WTC11 (cell line): ENCODE results near the gene NFIC. TPM values are rescaled to one million over a fixed set of nuclear protein-coding genes. Genes with fewer than 3 reads are reported as not detected.
"Not testable (repeated sequence)": the region's sequence is repeated elsewhere in the genome, so short reads cannot be mapped to it uniquely, and the experiment has no call there.

ENCODE experiments used
- ATAC-seq: fragments of 200-7000 bp; cut with Tn5 transposase; 2 replicates; pipeline ENCODE4 v1.10.0; 2021; ENCODE audit warnings: mild to moderate bottlenecking, moderate library complexity
- CTCF ChIA-PET: fragments of 300-600 bp; sonication (Branson Sonifier 250); formaldehyde crosslinking; loops from one replicate; lab custom pipeline; 2021; ENCODE audit warnings: antibody characterized with exemption; lab: Charles Lee
- POLR2A ChIA-PET: fragments of 350-600 bp; sonication (Branson Sonifier 250); formaldehyde crosslinking; loops from one replicate; lab custom pipeline; 2021; ENCODE audit warnings: antibody characterized with exemption; lab: Charles Lee
- DNase-seq: peaks from one replicate; pipeline ENCODE4 v3.0.0; 2021; ENCODE audit warnings: low spot score
- H3K27ac Mint-ChIP-seq: 2 replicates; pipeline ENCODE4 v1.8.0; 2021; ENCODE audit warnings: mixed read lengths
- H3K27me3 Mint-ChIP-seq: 2 replicates; pipeline ENCODE4 v1.8.0; 2021; ENCODE audit warnings: low read depth, mild to moderate bottlenecking, moderate library complexity, mixed read lengths
- H3K36me3 Mint-ChIP-seq: 2 replicates; pipeline ENCODE4 v1.8.0; 2021; ENCODE audit warnings: mixed read lengths
- H3K4me1 Mint-ChIP-seq: 2 replicates; pipeline ENCODE4 v1.8.0; 2022; ENCODE audit warnings: mixed read lengths
- H3K4me3 Mint-ChIP-seq: 2 replicates; pipeline ENCODE4 v1.8.0; 2021; ENCODE audit warnings: mild to moderate bottlenecking, moderate library complexity, mixed read lengths
- H3K9me3 Mint-ChIP-seq: 2 replicates; pipeline ENCODE4 v1.8.0; 2021; ENCODE audit warnings: mixed read lengths
- MYBL2 ChIP-seq: sonication (generic); formaldehyde crosslinking; IDR thresholded peaks from 2 replicates; pipeline ENCODE4 v1.8.1; 2023; ENCODE audit warnings: mild to moderate bottlenecking, moderate library complexity, missing genetic modification reagents
- total RNA-seq: library from RNA; stranded (reverse); gene quantifications from 3 replicates; pipeline ENCODE4 v1.2.3, GENCODE V29; 2021
- TF ChIP-seq, protein P1 (sequence below): sonication (generic); formaldehyde crosslinking; IDR thresholded peaks from 2 replicates; pipeline ENCODE4 v1.8.0; 2022; ENCODE audit warnings: missing genetic modification reagents
- TF ChIP-seq, protein P2 (sequence below): sonication (generic); formaldehyde crosslinking; IDR thresholded peaks from 2 replicates; pipeline ENCODE4 v1.8.0; 2022; ENCODE audit warnings: mild to moderate bottlenecking, missing genetic modification reagents
- TF ChIP-seq, protein P3 (sequence below): sonication (generic); formaldehyde crosslinking; IDR thresholded peaks from 2 replicates; pipeline ENCODE4 v1.8.0; 2023; ENCODE audit warnings: missing genetic modification reagents
- TF ChIP-seq, protein P4 (sequence below): sonication (generic); formaldehyde crosslinking; IDR thresholded peaks from 2 replicates; pipeline ENCODE4 v1.8.1; 2023; ENCODE audit warnings: mild to moderate bottlenecking, missing genetic modification reagents
- TF ChIP-seq, protein P5 (sequence below): sonication (generic); formaldehyde crosslinking; IDR thresholded peaks from 2 replicates; pipeline ENCODE4 v1.8.1; 2023; ENCODE audit warnings: mild to moderate bottlenecking, missing genetic modification reagents, borderline replicate concordance
- TF ChIP-seq, protein P6 (sequence below): fragments of 250-450 bp; sonication (Bioruptor Pico); IDR thresholded peaks from 2 replicates; pipeline ENCODE4 v1.8.0; 2021; ENCODE audit warnings: mild to moderate bottlenecking
- TF ChIP-seq, protein P7 (sequence below): sonication (generic); formaldehyde crosslinking; IDR thresholded peaks from 2 replicates; pipeline ENCODE4 v1.8.1; 2023; ENCODE audit warnings: mild to moderate bottlenecking, missing genetic modification reagents, moderate library complexity

The NFIC gene
- total RNA-seq, 1 experiment from 2014 or later: 3.5 TPM

DNA sequence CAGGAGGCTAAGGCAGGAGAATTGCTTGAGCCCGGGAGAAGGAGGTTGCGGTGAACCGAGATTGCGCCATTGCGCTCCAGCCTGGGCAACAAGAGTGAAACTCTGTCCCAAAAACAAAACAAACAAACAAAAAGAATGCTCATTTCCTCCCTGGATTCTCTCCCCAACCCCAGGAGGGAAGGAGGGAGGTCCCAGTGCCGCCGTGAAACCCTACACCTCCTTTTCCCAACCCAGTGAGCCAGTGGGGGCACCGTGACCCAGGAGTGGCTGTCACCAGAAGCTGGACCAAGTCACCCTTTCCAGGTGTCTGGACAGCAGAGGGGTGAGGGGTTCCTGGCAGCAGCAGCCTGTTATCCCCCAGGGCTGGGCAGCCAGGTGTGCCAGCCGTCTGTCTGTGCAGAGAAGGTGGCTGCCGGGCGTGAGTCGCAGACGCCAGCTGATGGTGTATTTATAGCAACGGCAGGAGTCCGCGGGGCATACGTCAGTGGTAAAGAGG lies 23.5 kb downstream of the NFIC start (continued):
- TF ChIP-seq, protein P1, sequence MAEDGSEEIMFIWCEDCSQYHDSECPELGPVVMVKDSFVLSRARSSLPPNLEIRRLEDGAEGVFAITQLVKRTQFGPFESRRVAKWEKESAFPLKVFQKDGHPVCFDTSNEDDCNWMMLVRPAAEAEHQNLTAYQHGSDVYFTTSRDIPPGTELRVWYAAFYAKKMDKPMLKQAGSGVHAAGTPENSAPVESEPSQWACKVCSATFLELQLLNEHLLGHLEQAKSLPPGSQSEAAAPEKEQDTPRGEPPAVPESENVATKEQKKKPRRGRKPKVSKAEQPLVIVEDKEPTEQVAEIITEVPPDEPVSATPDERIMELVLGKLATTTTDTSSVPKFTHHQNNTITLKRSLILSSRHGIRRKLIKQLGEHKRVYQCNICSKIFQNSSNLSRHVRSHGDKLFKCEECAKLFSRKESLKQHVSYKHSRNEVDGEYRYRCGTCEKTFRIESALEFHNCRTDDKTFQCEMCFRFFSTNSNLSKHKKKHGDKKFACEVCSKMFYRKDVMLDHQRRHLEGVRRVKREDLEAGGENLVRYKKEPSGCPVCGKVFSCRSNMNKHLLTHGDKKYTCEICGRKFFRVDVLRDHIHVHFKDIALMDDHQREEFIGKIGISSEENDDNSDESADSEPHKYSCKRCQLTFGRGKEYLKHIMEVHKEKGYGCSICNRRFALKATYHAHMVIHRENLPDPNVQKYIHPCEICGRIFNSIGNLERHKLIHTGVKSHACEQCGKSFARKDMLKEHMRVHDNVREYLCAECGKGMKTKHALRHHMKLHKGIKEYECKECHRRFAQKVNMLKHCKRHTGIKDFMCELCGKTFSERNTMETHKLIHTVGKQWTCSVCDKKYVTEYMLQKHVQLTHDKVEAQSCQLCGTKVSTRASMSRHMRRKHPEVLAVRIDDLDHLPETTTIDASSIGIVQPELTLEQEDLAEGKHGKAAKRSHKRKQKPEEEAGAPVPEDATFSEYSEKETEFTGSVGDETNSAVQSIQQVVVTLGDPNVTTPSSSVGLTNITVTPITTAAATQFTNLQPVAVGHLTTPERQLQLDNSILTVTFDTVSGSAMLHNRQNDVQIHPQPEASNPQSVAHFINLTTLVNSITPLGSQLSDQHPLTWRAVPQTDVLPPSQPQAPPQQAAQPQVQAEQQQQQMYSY: no peak
- TF ChIP-seq, protein P2, sequence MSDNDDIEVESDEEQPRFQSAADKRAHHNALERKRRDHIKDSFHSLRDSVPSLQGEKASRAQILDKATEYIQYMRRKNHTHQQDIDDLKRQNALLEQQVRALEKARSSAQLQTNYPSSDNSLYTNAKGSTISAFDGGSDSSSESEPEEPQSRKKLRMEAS (CRISPR knock-in tag): no peak
- TF ChIP-seq, protein P3, sequence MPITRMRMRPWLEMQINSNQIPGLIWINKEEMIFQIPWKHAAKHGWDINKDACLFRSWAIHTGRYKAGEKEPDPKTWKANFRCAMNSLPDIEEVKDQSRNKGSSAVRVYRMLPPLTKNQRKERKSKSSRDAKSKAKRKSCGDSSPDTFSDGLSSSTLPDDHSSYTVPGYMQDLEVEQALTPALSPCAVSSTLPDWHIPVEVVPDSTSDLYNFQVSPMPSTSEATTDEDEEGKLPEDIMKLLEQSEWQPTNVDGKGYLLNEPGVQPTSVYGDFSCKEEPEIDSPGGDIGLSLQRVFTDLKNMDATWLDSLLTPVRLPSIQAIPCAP (CRISPR knock-in tag): no peak
- TF ChIP-seq, protein P4, sequence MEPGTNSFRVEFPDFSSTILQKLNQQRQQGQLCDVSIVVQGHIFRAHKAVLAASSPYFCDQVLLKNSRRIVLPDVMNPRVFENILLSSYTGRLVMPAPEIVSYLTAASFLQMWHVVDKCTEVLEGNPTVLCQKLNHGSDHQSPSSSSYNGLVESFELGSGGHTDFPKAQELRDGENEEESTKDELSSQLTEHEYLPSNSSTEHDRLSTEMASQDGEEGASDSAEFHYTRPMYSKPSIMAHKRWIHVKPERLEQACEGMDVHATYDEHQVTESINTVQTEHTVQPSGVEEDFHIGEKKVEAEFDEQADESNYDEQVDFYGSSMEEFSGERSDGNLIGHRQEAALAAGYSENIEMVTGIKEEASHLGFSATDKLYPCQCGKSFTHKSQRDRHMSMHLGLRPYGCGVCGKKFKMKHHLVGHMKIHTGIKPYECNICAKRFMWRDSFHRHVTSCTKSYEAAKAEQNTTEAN: no peak
- TF ChIP-seq, protein P5, sequence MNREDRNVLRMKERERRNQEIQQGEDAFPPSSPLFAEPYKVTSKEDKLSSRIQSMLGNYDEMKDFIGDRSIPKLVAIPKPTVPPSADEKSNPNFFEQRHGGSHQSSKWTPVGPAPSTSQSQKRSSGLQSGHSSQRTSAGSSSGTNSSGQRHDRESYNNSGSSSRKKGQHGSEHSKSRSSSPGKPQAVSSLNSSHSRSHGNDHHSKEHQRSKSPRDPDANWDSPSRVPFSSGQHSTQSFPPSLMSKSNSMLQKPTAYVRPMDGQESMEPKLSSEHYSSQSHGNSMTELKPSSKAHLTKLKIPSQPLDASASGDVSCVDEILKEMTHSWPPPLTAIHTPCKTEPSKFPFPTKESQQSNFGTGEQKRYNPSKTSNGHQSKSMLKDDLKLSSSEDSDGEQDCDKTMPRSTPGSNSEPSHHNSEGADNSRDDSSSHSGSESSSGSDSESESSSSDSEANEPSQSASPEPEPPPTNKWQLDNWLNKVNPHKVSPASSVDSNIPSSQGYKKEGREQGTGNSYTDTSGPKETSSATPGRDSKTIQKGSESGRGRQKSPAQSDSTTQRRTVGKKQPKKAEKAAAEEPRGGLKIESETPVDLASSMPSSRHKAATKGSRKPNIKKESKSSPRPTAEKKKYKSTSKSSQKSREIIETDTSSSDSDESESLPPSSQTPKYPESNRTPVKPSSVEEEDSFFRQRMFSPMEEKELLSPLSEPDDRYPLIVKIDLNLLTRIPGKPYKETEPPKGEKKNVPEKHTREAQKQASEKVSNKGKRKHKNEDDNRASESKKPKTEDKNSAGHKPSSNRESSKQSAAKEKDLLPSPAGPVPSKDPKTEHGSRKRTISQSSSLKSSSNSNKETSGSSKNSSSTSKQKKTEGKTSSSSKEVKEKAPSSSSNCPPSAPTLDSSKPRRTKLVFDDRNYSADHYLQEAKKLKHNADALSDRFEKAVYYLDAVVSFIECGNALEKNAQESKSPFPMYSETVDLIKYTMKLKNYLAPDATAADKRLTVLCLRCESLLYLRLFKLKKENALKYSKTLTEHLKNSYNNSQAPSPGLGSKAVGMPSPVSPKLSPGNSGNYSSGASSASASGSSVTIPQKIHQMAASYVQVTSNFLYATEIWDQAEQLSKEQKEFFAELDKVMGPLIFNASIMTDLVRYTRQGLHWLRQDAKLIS (CRISPR knock-in tag): no peak
- TF ChIP-seq, protein P6, sequence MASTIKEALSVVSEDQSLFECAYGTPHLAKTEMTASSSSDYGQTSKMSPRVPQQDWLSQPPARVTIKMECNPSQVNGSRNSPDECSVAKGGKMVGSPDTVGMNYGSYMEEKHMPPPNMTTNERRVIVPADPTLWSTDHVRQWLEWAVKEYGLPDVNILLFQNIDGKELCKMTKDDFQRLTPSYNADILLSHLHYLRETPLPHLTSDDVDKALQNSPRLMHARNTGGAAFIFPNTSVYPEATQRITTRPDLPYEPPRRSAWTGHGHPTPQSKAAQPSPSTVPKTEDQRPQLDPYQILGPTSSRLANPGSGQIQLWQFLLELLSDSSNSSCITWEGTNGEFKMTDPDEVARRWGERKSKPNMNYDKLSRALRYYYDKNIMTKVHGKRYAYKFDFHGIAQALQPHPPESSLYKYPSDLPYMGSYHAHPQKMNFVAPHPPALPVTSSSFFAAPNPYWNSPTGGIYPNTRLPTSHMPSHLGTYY (CRISPR knock-in tag): no peak
- TF ChIP-seq MYBL2: no peak
- TF ChIP-seq, all 79 proteins: peak for 0

DNA sequence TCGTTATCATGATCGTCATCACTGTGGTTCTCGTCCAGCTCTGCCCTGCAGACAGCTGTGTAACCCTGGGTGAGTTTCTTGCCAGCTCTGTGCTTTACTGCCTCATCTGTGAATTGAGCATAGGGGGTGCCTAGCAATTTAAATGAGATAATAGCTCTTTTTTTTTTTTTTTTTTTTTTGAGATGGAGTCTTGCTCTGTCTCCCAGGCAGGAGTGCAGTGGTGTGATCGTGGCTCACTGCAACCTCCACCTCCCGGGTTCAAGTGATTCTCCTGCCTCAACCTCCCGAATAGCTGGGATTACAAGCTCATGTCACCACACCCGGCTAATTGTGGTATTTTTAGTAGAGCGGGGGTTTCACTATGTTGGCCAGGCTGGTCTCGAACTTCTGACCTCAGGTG lies 25.5 kb downstream of the NFIC start:
- peaks cover 13% of the 10 kb centered on the region for H3K4me1 Mint-ChIP-seq
- DNase-seq, H3K27ac Mint-ChIP-seq, H3K9me3 Mint-ChIP-seq, ATAC-seq, H3K36me3 Mint-ChIP-seq, H3K4me3 Mint-ChIP-seq, H3K27me3 Mint-ChIP-seq, POLR2A ChIA-PET: not testable (repeated sequence)
- CTCF ChIA-PET: interaction anchor here (0.6 to 0.7 kb wide), 2 partner anchors 47 to 94 kb away, joined by 3 to 4 read pairs; no protein-coding TSS in a partner anchor

DNA sequence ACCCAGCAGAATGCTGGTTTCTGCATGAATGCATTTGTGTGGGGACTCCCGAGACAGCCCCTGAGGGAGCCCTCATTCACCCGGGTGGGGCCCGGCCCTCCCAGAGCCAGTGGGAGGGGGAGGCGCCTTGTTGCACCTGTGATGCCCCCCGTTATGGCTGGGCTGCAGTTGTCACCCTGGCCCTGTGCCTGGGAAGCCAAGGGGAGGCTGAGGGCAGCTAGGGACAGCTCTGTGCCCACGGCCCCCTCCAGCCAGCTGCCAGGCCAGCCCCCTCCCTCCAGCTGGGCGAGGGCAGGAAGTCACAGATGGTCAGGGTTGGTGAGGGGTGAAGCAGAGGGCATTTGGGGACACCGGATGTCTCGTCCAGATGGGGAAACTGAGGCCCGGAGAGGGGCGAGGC lies 26.1 kb downstream of the NFIC start:
- Mint-ChIP-seq H3K4me1 (peaks cover 13% of the 10 kb centered on the region), H3K9me3 (no peaks in the 10 kb centered on the region), H3K27me3 (peaks cover 11% of the 10 kb centered on the region), H3K4me3 (no peak overlapping the region), H3K27ac (no peak overlapping the region), H3K36me3 (no peaks in the 10 kb centered on the region)
- ChIA-PET POLR2A (no interaction called here), CTCF (interaction anchor here (0.7 to 2.3 kb wide), 2 partner anchors 37 to 93 kb away, joined by 4 to 6 read pairs; no protein-coding TSS in a partner anchor)
- DNase-seq (no peak), ATAC-seq (no peak)
- TF ChIP-seq, protein P5 (CRISPR knock-in tag): no peak
- TF ChIP-seq, protein P7, sequence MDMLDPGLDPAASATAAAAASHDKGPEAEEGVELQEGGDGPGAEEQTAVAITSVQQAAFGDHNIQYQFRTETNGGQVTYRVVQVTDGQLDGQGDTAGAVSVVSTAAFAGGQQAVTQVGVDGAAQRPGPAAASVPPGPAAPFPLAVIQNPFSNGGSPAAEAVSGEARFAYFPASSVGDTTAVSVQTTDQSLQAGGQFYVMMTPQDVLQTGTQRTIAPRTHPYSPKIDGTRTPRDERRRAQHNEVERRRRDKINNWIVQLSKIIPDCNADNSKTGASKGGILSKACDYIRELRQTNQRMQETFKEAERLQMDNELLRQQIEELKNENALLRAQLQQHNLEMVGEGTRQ (CRISPR knock-in tag): no peak
